Myocyte (in vitro differentiated cells): ENCODE data around the gene PNCK. TPM values are rescaled to one million over a fixed set of nuclear protein-coding genes. Genes with fewer than 3 reads are reported as not detected.

Source experiments
- DNase-seq: peaks from one replicate; pipeline ENCODE4 v3.0.0-alpha.2; 2012; ENCODE audit warnings: low read depth
- total RNA-seq: library from RNA; depleted of rRNA; stranded (reverse); fragments of >200 nt; gene quantifications from 2 replicates; pipeline ENCODE4 v1.2.3, GENCODE V29; 2014

Gene PNCK
- total RNA-seq, 1 donor from 2014 or later, result 1.1 TPM

GRCh38 chrX:153665726-153666306, 7.8 kb downstream of the PNCK start:
- DNase-seq, result no peak

- peak; percentile 11 for DNase-seq
These were observed 11.3 kb downstream of the PNCK start for GRCh38 chrX:153662266-153662665.

- DNase-seq, result no peak
These were observed 14.3 kb downstream of the PNCK start for GRCh38 chrX:153659268-153659667.

GRCh38 chrX:153657161-153657560, 16.5 kb downstream of the PNCK start:
- DNase-seq, result no peak

- DNase-seq, result no peak
These were observed 20.1 kb downstream of the PNCK start for GRCh38 chrX:153653556-153653955.

DNA sequence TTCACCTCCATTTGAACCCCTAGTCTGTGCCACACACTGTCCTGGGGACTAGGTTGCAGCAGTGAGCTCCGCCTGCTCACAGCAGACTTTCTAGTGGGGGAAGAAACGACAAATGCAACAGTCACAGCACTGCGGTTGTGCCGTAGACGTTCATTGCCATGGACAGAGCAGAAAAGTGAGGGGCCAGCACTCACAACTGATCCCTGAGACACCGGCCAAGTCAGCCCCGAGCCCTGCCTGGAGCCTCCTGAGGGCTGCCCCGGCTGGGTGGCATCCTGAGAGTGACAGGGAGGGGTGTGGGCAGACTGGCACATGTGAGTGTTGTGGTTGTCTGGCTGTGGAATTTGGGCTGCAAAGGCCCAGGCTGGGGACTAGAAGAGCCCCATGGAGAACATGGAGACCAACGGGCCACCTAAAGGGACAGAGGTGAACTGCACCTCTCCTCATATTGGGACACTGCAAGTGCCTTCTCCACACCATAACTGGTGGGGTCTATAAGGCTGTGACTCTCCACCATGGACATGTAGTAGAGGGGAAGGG, 22.0 kb downstream of the PNCK start:
- peak; percentile 21 for DNase-seq

- DNase-seq, result no peak
These were observed 22.7 kb downstream of the PNCK start for GRCh38 chrX:153650959-153651358.

DNA sequence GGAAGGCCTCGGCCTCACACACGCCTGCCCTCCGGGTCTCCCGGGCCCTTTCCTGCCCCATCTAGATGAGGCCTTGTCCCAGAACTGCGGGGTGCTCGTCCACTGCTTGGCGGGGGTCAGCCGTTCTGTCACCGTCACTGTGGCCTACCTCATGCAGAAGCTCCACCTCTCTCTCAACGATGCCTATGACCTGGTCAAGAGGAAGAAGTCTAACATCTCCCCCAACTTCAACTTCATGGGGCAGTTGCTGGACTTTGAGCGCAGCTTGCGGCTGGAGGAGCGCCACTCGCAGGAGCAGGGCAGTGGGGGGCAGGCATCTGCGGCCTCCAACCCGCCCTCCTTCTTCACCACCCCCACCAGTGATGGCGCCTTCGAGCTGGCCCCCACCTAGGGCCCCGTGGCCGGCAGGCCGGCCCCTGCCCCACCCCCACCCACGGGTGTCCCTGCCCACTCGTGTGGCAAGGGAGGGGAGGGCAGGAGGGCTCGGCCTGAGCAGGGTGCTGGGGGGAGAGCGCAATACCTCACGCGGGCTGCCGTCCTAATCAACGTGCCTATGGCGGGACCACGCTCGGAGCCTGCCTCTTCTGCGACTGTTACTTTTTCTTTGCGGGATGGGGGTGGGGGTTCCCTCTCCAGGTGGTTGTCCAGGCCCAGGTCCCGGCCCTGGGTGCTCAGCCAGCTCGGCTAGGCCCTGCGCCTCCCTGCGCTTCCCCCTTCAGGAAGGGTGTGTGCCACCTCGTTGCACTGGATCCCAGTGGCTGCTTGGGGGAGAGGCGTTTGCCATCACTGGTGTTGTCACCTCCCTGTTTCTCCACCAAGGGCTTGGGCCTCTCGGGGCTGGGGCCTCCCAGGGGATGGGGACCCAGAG, 23.5 kb downstream of the PNCK start:
- no peak for DNase-seq

DNA sequence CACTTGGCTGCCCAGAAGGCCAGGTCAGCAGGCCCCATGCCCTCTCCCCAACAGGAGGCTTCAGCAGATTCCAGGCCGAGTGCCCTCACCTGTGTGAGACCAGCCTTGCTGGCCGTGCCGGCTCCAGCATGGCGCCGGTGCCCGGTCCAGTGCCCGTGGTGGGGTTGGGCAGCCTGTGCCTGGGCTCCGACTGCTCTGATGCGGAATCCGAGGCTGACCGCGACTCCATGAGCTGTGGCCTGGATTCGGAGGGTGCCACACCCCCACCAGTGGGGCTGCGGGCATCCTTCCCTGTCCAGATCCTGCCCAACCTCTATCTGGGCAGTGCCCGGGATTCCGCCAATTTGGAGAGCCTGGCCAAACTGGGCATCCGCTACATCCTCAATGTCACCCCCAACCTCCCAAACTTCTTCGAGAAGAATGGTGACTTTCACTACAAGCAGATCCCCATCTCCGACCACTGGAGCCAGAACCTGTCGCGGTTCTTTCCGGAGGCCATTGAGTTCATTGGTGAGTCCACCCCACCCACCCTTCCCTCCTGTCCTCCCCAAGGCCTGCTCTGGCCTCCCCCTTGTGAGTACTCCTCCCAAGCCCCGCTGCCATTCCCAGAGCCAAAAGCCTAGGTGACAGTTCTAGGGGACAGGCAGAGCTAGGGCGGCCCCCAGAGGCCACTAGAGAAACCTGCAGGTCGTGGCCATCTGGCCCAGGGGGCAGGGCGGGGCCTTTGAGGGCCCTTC, 24.3 kb downstream of the PNCK start:
- peak; percentile 27 for DNase-seq

DNA sequence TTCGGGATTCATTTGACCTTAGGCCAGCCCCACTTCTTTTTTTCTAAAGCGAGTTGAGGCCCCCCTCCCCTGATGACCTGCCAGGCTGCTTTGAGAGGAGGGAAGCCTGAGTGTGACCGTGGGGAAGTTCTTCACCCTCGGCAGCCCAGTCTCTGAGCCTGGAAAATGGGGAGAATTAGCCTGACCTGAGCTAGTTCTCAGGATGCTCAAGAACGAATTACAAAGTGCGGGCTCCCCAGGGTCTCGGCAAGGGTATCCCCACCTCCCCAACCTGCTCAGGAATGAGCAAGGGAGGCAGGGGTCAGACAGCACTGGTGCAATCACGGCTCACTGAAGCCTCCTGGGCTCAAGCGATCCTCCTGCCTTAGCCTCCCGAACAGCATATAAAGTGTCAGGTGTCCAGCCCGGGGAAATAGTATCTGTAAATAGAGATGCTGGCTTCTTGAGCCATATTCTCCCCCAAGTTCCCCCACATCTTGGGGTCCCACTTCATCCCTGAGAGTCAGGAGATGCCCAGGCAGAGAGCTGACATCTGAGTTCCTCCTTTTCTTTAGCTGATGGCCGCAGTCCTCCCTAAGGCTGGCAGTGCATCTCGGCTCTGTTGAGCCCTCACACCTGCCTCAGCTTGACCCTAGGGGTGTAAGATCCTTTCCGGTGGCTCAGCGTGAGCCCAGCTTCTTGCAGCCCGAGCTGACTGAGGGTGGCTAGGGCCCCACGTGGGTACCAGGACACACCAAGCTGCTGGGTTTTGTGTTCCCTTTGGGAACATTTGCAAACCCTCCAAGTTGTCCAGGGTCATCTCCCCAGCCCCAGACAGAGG, 25.0 kb downstream of the PNCK start:
- DNase-seq, result no peak

- DNase-seq, result no peak
These were observed 25.9 kb downstream of the PNCK start for GRCh38 chrX:153647461-153648357.

DNA sequence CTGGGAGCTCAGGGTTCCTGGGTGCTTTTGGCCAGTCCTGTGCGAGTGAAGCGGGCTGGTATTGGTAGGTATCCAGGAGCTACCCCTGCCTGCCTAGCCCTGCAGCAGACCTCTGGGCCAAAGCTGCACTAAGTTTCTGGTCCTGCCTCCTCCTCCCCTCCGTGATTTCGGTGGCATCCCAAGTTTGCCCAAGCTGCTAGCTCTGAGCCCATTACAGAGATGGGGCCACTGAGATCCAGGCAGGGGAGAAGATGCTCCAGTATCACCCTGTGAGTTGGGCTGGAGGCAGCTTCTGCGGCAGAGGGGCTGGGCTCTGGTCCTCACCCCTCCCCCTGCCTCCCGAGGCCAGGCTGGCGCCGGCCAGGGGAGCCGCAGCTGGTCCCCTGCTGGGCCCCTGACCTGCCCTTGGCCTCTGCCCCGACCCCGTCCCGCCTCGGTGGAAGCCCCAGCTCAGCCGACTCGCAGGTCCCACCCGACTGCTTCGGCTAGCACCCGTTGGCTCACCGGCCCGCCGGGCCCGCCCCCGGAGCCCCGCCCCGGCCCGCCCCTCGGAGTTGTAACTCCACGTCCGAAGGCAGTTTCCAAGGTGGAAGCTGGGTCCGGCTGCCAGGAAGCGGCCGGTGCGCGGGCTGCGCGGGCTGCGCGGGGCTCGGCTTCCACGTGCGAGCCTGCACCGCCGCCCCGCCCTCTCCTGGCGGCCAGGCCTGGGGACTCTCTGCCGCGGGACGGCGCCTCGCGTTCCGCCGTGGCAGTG, 26.8 kb downstream of the PNCK start, which contains the start of gene DUSP9:
TSS of gene DUSP9 (plus strand) at position 584 of the 754 bp plus-strand sequence. CDS start 751 bp downstream, outside the sequence.
- DNase-seq, result no peak

DNA sequence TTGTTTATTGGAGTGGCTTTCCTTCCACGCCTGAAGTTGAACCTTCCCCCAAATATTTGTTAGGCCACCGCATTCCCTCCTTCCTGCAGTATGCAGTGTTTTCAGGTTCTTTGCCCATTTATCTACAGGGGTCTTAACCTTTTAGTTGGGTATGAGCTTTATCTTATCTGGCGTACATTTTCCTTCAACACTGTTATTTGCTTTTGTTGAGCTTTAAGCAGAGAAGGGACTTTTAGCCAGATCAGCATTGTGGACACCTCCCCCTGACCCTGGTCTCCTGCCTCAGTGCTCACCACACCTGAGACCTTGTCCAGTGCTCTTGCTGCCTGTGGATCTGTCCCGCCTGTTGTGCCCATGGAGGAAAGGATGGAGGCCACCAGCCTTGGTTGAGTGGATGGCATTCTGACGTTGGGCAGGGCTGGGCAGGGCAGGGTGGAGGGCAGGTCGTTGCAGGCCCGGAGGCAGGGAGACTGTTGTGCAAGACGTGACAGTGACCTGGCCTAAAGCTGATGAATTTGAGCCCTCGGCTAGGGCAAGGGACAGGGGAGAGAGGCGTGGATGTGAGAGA, 27.6 kb downstream of the PNCK start:
- DNase-seq, result no peak

- DNase-seq, result no peak
These were observed 28.5 kb downstream of the PNCK start for GRCh38 chrX:153645151-153645550.

DNA sequence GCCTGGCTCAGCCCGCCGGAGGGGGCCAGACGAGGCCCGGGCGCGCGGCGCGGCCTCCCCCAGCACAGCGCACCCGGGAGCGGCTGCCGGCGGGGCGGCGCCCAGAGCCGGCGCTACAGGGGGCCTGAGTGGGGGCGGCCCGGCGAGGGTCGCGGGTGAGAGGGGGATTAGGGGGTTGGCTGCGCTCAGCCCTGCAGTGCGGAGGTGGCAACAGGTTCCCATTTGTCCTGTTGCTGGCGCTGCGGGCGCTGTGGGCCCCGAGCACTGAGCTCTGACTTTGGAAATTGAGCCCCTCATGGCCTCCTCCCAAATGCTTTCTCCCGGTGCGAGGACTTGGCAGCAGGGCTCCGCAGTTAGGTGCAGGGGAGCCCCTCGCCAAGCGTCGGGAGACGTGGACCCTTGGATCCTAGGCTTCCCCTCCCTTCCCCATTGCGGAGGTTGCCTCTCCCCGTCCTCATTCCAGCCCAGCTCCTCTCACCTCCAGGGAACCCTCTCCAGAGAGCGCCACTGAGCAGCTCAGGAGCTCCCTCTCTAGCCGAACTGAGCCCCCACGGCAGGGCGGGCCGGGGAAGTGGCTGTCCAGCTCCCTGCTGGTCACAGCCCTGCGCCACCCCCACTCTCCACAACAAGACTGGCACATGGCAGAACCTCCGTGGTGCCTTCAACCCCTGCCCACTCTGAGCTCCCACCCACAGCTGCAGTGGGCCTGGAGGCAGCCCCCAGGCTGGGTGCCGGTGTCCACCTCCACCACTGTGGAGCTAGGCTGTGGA, 29.1 kb downstream of the PNCK start:
- DNase-seq, result no peak

DNA sequence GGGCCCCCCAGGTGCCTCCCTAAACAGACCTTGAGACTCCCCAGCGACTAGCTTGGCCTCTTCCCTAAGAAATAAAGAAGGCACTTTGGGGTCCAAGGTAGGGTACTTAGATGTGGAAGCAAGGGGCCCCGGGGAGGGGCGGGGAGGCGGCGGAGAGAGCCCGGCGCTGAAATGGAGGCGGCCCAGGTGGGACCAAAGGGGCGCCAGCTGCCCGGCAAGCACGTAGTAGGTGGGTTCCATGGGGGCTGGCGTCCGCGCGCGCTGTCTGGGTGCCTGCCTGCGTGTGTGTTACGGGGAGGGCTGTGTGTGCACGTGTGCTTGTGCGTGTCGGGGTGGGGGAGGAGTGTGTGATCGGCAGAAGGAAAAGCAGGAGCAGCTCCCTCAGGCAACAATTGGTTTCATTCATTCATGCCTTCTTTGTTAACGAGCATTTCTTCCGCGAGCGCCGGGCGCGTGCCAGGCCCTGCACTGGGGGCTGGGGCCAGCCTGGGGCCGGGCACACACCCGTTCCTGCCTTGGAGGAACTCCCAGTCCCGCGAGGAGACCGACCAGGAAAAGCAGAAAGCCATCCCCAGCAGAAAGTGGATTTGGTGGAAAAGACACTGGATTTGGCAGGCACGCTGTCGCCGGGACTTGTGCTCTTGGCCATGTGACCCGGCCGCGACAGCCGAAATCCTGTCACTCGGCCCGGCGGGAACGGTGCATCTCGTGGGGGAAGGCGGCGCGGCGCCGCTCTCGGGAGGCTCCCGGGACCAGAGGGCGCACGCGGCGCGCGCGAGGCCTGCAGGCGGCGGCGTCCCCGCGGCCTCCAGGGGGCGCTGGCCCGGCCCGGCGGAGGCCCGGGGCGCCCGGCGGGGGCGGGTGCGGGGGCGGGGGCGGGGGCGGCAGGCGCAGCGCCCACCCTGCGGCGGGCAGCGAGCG, 29.9 kb downstream of the PNCK start:
- no peak for DNase-seq
